DMS 273 (cell line): ENCODE measurements around the gene ZNF521.

Experiments
- DNase-seq: peaks from one replicate; lab custom pipeline; 2025; ENCODE audit not compliant: unreplicated experiment; lab: John Stamatoyannopoulos, UW

ZNF521 gene

DNA sequence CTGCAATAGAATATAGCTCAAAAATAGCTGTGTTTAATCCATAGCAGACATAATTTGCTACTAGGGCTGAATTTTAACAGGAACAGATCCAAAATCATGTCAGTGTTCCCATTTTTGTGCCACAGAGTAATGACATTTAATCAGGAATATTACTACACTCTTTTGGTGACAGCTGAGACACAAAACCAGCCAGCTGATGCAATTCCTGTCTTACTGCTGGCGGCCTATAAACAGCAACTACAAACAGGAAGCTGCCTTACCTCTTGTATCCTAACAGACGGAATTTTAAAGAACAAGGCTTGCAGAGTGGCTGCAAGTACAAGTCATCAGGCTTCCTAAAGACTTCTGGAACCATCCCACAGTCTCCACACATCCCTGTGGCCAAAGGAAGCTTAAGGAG, 218.1 kb downstream of the ZNF521 start:
- DNase-seq, result no peak

DNA sequence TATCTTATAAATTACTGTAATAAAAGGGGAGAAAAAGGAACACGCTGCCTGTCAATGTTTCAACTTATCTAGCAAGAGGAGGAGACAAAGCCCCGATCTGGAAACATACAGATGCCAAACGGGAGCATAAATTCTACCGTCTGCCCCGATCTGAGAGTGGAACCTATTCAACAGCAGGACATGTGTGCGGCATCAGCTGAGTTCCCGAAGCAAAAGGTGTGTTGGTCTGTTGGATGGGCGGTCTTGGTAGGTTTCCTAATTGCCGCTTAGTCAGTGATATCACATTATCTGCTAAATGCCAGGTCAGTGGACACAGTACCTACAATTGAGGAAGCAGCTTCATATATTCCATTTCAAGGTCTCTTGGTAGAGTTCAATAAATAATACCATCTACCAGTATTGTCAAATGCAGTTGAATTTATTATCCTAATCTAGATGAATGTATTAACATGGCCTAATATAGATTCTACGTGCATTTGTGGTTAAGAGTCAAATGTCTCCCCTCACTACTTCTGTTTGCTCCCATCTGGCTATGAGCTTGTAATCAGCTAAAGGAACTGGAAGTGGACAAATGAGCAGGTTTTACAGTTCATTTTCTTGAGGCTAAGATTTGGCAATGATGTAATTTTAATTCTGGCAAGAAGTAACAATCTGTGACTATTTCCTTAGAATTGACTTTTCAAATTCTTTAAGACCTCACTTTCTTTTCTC, 219.0 kb downstream of the ZNF521 start:
- no peak for DNase-seq

DNA sequence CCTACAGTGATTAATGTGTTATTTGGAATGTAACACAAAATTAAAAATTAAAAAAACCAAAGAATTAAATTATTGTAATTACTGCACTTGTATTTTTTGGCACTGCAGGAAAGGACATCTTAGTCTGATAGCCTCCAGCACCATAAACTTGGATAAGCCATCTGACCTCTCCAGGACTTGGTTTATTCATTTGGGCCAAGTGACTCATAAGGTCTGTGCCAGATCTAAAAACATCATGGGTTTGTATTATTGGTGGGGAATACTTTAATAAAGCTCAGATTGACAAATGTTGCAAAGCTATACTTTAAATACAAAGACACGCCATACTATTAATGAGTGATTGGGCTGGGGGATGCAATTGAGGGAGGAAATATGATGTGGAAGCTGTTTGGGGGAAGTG, 225.2 kb downstream of the ZNF521 start:
- no peak for DNase-seq

DNA sequence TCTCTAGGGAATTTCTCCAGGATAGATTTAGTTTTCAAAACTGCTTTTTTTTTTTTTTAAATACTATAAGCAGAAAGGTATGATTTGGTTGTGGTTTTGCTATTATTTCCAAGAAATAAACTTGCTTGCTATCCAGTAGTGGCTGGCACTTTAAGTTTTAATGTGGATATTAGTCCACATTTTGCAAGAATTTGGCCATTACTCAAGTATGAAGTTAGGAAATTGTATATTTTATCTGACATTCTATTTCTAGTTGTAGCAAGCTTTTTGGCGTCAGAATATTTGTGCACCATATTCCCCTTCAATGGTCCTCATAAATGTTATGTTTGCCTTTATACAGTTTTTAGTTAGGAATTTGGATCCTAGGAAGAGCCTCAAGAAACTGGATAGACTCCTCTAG, 226.3 kb downstream of the ZNF521 start:
- DNase-seq, result no peak

DNA sequence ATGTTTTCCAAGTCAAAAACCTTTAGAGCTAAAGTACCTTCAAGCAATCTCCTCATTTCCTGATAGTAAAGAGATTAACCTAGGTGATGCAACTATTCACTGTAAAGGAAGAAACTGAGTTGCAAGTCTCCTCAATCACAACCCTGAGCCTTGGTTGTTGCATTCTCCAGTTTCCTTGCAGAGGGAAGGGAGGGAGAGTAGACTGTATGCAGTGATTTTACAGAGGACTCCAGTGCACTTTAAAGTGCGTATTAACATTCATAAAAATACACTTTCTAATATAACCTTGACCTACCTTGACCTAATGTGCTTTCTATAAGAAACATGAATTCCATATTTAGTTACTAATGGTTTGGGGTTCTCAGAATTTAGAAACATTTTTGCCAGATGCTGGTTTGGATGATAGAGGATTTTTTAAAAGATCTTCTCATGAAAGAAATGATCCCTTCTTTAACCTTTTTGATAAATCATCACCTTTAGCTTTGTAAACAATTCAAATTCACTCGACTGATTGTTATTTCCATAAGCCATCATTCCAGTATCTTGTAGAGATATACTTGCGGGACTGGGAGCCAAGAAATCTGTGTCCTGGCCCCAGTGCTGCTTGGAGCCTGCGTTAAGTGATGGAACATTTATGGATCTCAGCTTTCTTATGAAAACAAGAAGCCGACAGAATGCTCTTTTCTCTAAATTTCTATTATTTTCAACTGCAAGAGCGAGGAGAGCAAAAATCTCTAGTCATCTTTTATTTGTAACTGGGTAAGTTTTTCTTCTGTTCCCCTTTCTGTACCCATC, 228.3 kb downstream of the ZNF521 start:
- DNase-seq, result no peak

DNA sequence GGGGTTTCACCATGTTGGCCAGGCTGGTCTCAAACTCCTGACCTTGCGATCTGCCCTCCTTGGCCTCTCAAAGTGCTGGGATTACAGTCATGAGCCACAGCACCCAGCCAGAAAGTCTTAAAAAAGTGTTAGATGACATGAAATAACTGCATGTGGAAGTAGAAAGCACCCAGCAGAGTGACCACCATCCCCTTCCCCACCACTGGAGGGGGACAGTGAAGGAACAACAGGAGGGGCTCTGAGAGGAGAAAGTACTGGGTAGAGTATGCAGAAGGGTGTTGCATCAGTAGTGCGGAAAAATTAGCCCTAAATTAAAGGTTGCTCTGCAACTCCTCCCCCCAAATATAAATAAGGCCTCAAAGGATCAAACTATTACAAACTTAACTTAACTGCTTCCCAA, 230.5 kb downstream of the ZNF521 start:
- DNase-seq, result no peak

DNA sequence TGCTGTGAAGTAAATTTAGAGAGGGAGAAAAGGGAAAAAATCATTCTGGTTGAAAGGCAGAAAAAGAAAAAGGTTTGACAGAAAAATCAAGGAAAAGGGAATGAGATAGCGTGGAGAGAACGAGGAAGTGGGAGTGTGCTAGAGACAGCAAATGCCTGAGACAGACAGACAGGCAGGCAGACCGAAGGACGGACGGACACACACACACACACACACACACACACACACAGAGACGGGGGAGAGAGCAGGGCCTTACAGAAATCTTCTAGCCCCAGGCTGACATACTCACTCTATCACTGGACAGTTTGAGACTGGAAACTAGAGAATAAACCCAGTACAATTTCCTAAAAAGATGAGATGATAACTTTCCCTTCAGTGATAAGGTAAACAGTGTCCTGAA, 238.4 kb downstream of the ZNF521 start:
- peak; percentile 13 for DNase-seq

DNA sequence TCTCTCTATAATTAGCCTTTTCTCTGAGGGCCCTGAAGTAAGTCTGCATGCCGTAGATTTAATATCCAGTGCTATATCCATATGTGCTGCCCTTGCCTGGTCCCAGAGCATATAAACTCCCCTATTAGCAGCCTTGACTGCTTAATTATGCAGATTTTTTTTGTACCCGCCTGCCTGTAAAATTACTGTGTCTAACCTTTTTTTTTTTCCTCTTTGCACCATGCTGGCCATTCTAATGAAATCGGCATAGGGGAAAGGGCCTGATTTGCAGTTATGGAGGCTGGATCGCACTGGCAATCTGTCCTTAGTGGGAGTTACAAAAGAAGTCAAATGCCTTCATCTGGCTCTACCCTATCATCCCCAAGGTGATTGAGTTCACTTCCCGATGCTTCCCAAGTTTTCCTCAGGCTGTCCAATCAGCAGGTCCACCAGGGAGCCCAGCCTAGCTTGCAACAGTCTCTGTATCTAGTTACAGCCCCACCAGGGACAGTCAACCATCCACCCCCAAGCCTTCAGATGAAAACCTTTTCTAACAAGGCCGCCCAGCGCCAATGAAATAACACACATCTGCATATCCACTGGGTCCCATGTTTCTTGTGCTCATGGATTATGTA, 239.0 kb downstream of the ZNF521 start:
- peak; percentile 74 for DNase-seq

DNA sequence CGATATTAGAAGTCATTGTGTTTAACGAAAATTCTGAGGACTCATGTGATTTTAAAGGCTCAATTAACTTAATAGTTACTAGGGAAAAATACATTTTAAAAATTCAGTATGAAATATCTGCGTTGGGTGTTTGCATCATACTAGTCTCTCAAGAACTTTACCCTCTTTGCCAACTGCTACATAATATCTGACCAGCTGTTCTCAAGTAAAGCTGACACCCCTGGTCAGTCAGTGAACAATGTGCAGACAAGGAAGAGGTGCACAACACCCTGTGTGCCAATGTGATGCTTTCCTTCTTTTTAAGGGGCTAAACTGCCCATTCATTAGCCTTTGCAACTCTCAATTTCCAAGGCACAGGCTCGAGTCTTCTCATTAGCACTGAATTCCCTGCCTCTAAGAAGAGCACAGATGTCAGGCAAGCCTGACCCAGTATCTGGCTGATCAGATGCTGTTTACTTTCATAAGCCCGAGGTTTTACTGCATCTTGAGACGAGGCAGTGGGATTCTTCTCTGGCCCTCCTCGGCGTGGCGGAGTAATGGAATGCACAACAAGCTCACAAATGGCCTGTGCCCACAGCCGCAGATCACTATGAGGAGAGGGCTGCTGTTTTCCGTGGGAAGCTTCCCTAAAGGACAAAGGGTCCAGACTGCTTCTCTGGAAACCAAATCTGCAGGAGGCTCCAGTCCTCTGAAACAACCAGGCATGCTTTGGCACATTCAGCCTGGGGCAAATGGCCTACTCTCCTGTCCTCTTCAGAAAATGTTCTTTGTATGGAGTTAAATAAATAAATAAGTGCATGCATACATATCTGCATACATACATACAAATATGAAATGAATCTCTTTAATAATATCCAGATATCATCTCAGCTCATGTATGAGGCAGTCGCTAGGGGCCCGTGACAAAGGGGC, 240.3 kb downstream of the ZNF521 start:
- DNase-seq, result peak; percentile 88

DNA sequence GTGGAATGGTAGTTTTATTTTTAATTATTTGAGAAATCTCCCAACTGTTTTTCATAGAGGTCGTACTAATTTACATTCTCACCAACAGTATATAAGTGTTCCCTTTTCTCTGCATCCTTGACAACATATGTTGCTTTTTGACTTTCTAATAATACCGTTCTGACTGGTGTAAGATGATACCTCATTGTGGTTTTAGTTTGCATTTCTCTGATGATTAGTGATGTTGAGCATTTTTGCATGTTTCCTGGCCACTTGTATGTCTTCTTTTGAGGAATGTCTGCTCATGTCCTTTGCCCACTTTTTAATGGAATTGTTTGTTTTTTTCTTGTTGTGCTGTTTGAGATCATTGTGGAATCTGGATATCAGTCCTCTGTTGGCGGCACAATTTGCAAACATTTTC, 242.5 kb downstream of the ZNF521 start:
- no peak for DNase-seq

DNA sequence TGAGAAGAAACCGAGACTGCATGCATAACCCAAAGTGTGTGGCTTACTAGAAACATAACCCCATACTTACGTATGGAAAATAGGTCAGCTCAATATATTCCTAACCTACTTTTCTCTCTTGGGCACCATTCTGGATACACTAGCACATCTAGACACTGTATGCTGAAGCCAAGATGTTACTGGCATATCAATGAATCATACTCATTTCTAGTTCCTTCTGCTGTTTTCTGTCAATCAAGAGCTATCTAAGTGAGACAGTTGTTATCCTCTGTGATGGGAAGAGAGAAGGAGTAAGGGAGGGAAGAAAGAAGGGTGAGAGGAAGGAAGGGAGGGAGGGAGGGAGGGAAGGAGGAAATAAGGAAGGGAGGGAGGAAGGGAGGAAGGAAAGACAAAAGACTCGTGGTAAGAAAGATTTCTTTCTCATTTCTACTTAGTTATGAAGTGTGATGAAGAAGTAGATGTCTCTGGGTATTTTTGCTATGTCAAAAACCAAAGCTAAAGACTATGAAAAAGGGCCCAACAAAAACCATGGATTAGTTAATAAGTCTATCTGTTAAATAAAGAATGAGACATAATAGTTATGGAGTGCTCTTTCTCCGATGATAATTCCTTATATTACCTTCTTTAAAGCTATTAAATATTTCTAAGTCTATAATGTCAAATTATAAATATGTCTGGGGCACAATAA, 248.4 kb downstream of the ZNF521 start:
- DNase-seq, result no peak

DNA sequence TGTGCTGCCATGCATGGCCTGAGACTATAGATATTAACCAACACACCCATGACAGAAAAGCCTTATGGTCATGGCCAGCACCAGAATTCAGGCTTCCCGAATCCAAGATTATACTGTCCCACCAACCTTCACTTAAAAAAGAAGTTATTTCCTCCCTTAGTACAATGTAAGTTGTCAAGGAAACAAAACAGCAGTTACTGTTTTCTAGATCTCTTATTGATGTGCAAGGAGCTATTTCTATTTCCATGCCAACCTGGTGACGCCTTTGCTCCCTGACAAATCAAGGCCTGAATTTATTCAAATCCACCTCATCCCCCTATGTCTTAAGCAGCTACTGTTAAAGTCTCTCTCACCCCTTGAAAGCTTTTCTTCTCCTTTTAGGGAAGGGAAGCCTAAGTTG, 249.3 kb downstream of the ZNF521 start:
- DNase-seq, result no peak

DNA sequence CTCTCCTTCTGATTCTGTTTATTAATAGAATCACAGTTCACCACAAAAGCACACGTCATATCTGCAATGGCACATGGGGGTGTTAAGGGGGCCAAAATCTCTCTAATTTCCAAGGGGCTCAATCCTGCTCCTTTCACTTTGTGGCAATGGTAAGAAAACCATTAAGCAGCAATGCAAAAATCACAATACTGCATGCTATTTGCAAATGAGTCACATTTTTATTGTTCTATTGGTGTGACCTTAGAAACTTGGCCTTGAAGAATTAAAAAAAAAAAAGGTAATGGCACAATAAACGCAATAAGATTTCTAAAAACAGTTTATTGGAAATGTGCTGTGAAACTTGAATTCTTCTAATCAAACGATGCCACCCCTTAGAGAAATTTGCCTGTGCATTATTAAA, 251.5 kb downstream of the ZNF521 start:
- DNase-seq, result no peak

DNA sequence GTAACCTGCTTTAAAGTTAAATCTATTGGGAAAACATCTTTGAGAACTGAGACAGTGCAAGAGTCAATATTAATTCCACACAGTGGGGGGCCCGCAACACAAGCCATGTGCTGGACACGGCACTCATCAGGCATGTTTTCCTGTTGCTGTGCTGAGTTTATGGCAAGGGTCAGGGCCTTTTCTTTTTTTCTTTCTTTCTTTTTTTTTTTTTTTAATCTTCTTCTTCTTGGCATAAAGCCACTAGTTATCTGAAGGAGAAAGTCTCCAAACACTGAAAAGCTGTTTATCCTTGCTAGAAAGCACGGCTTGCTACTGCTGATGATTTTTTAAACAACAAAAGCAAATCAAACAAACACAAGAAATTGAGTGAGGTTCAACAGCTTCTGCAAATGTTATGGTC, 252.1 kb downstream of the ZNF521 start:
- peak; percentile 23 for DNase-seq

DNA sequence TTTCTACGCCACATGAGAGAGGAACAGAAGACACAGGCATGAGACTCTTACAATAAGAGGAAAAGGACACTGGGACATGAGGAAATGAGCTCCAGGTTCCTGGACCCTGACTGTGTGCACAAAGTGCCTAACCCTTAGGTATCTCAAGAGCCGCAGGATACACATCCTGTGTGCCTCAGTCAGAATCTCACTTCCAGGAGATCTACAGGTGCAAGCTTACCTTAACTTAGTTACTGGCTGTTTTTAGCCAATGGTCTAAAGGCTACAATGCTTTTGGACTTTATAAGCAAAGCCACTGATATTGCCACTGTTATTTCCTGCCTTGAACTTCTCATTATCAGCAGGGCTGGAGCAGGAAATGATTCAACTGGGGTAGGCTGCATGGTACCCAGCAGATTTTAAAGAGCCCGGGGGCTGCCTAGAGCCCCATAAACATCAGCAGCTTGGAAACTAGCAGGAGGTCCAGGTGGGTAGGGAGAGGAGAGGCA, 254.4 kb downstream of the ZNF521 start:
- DNase-seq, result peak; percentile 41

DNA sequence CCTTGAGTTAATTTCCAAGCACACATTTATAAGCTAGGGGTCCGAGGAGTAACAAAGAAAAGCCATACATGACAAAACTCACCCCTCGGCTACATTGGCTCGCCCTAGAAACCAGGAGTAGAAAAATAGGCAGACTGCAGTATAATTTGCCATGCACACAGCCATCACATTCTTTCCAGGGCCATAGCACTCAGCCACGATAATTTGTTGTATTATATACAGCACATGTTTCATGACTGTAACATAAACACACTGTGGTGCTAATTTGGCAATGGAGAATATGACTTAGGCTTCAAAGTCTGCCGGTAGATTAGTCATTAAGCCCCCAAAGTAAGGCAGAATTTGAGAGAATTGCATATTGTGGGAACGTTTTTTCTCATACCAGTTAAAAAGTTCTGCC, 254.9 kb downstream of the ZNF521 start:
- no peak for DNase-seq

DNA sequence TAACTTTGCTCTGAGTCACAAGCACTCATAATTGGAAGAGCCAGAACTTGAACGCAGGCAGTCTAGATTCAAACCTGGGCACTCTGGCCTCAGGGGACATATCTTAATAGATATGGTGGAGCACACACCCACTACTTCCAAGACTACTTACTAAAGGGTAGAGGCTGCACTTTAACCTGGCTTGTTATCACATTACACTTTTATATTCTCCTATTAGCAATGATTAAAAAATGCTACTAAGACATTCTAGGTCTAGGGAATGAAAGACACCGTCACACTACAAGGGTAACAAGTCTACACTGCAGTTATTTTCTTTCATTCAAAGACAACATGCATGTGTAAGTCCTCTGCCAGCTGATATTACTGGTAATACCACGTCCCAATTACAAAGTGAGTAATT, 258.8 kb downstream of the ZNF521 start:
- DNase-seq, result no peak

DNA sequence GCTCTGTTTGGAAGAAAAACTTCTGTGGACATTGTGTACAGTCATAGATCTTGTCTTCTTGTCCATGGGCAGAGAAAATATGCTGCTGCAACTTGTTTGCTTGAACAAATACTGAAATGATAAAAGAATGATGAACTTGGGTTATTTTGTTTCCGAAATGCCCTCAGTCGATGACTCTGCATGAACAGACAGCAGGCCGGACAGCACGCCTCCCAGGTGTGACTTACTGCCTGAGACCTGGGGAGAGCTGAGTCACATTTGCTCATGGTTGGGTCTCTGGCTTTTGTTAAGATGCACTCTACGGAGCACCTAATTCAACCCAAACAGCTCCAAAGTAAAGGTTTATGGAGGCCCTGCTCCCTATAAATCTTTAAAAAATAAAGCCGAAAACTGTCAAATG, 262.5 kb downstream of the ZNF521 start:
- DNase-seq, result no peak

DNA sequence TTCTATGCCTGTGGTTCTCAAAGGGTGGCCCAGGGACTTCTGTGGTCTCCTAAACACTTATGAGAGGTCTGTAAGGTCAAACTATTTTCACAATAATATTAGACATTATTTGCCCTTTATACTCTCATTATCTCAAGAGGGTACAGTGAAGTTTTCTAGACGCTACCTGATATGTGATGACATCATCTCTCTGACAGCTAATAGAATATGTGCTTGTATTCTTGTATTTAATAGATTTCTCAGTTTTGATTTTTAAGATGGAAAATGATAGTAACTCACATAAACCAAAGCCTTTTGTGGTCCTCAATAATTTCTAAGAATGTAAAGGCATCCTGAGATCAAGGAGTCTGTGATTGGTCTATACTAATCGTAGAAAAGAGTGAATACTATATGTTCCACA, 265.1 kb downstream of the ZNF521 start:
- no peak for DNase-seq

DNA sequence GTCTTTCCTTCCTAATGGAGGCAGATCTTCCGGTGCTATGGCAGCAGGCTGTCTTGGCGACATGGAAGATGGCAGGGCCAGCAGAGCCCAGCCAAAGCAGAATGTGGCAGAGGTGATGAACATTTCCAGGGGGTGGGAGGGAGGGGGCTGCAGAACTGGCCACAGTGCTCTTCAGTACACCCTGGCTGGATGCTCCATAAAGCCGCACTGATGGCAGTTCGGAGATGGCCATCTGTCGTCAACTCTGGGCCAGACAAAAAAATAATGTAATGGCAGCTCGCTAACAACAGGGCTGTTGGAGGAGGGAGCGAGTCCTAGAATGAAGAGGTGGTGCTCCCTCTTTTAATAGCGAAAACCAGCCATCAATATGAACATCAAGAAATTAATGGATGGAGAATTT, 271.0 kb downstream of the ZNF521 start:
- DNase-seq, result no peak
